A673 (cell line): ENCODE measurements around the gene NEB. TPM values are rescaled to one million over a fixed set of nuclear protein-coding genes. Genes with fewer than 3 reads are reported as not detected.

ENCODE experiments used
- BruUV-seq: library from RNA; stranded (reverse); fragments of 400-500 nt; replicated peaks from 2 replicates; lab custom pipeline; 2021; lab: Mats Ljungman, UMichigan
- CTCF ChIA-PET: fragments of 300-600 bp; sonication (Branson Sonifier 250); formaldehyde crosslinking; loops from one replicate; lab custom pipeline; 2022; ENCODE audit warnings: antibody characterized with exemption; lab: Charles Lee
- POLR2A ChIA-PET: fragments of 300-600 bp; sonication (Branson Sonifier 250); formaldehyde crosslinking; loops from one replicate; lab custom pipeline; 2022; ENCODE audit warnings: antibody characterized with exemption; ENCODE audit not compliant: low non-redundant PET; lab: Charles Lee
- DNase-seq: peaks from one replicate; pipeline ENCODE4 v3.0.0-alpha.2; 2015; ENCODE audit warnings: low spot score
- H3K27ac ChIP-seq: fragments of 200-600 bp; sonication (generic); 2 replicates; pipeline ENCODE4 v1.5.1; 2016; ENCODE audit warnings: mixed run types, low read depth, mild to moderate bottlenecking, mixed read lengths, antibody characterized with exemption, low read length; ENCODE audit not compliant: poor library complexity, severe bottlenecking
- H3K27me3 ChIP-seq: fragments of 200-600 bp; sonication (generic); replicated peaks from 2 replicates; pipeline ENCODE4 v1.6.1; 2017; ENCODE audit warnings: mixed run types, low read depth, mild to moderate bottlenecking, mixed read lengths, antibody characterized with exemption, low read length; ENCODE audit not compliant: insufficient read depth, poor library complexity
- H3K36me3 ChIP-seq: fragments of 200-600 bp; sonication (generic); 2 replicates; pipeline ENCODE4 v1.6.1; 2016; ENCODE audit warnings: mixed run types, mild to moderate bottlenecking, mixed read lengths, antibody characterized with exemption, low read length; ENCODE audit not compliant: insufficient read depth, poor library complexity, severe bottlenecking
- H3K4me1 ChIP-seq: fragments of 200-600 bp; sonication (generic); 2 replicates; pipeline ENCODE4 v1.6.1; 2017; ENCODE audit warnings: mixed run types, mild to moderate bottlenecking, mixed read lengths, antibody characterized with exemption, low read length; ENCODE audit not compliant: insufficient read depth, poor library complexity, severe bottlenecking
- H3K4me3 ChIP-seq: fragments of 200-600 bp; sonication (generic); 2 replicates; pipeline ENCODE4 v1.5.1; 2016; ENCODE audit warnings: low read depth, mixed run types, mild to moderate bottlenecking, mixed read lengths, low read length; ENCODE audit not compliant: poor library complexity, severe bottlenecking
- H3K9me3 ChIP-seq: fragments of 200-600 bp; sonication (generic); 2 replicates; pipeline ENCODE4 v1.6.1; 2016; ENCODE audit warnings: mixed run types, low read depth, mild to moderate bottlenecking, mixed read lengths, antibody characterized with exemption, low read length; ENCODE audit not compliant: poor library complexity, severe bottlenecking
- EZH2 ChIP-seq: fragments of 200-600 bp; sonication (generic); IDR thresholded peaks from 2 replicates; pipeline ENCODE4 v1.6.1; 2017; ENCODE audit warnings: borderline replicate concordance, low read depth, mild to moderate bottlenecking, mixed read lengths, antibody characterized with exemption, low read length; ENCODE audit not compliant: poor library complexity, severe bottlenecking
- intact Hi-C: fragments of 100-400 bp; cut with micrococcal nuclease; formaldehyde crosslinking; loops from one replicate; pipeline ENCODE4 v1.10.0; 2022; ENCODE audit not compliant: unreplicated experiment
- total RNA-seq: library from RNA; stranded (reverse); gene quantifications from 2 replicates; pipeline ENCODE4 v1.2.3, GENCODE V29; 2021
- TF ChIP-seq, protein P1 (sequence below): fragments of 300-800, 200-600 bp; sonication (generic); conservative IDR thresholded peaks from 2 replicates; pipeline ENCODE4 v1.5.1; 2017; ENCODE audit warnings: low read depth, mild to moderate bottlenecking, antibody characterized with exemption, low read length, moderate library complexity, mixed read lengths

NEB gene
- total RNA-seq, 1 experiment from 2014 or later = 7.0 TPM

GRCh38 chr2:151569167-151569566, 165.1 kb downstream of the NEB start:
- H3K27ac ChIP-seq = no peak overlapping the region
- no peak overlapping the region for H3K4me3 ChIP-seq
- no TSS peak for BruUV-seq
- POLR2A ChIA-PET = no interaction called here
- intact Hi-C loops = no loop called here
- no peaks in the 10 kb centered on the region for H3K4me1 ChIP-seq
- H3K9me3 ChIP-seq = no peaks in the 10 kb centered on the region
- no peak for DNase-seq
- no peaks in the 10 kb centered on the region for H3K27me3 ChIP-seq
- no peak for TF ChIP-seq EZH2
- TF ChIP-seq, protein P1, sequence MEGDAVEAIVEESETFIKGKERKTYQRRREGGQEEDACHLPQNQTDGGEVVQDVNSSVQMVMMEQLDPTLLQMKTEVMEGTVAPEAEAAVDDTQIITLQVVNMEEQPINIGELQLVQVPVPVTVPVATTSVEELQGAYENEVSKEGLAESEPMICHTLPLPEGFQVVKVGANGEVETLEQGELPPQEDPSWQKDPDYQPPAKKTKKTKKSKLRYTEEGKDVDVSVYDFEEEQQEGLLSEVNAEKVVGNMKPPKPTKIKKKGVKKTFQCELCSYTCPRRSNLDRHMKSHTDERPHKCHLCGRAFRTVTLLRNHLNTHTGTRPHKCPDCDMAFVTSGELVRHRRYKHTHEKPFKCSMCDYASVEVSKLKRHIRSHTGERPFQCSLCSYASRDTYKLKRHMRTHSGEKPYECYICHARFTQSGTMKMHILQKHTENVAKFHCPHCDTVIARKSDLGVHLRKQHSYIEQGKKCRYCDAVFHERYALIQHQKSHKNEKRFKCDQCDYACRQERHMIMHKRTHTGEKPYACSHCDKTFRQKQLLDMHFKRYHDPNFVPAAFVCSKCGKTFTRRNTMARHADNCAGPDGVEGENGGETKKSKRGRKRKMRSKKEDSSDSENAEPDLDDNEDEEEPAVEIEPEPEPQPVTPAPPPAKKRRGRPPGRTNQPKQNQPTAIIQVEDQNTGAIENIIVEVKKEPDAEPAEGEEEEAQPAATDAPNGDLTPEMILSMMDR = no peak
- no peaks in the 10 kb centered on the region for H3K36me3 ChIP-seq
- CTCF ChIA-PET = no interaction called here

- no peak overlapping the region for H3K4me3 ChIP-seq
- no peaks in the 10 kb centered on the region for H3K27me3 ChIP-seq
- H3K27ac ChIP-seq = no peak overlapping the region
- DNase-seq = no peak
- H3K9me3 ChIP-seq = no peaks in the 10 kb centered on the region
- no peaks in the 10 kb centered on the region for H3K4me1 ChIP-seq
- no peaks in the 10 kb centered on the region for H3K36me3 ChIP-seq
- intact Hi-C loops = no loop called here
- POLR2A ChIA-PET = no interaction called here
- no TSS peak for BruUV-seq
- TF ChIP-seq, protein P1 = no peak
- TF ChIP-seq EZH2 = no peak
- CTCF ChIA-PET = no interaction called here
Measured at GRCh38 chr2:151568501-151568900, 165.8 kb downstream of the NEB start.

DNA sequence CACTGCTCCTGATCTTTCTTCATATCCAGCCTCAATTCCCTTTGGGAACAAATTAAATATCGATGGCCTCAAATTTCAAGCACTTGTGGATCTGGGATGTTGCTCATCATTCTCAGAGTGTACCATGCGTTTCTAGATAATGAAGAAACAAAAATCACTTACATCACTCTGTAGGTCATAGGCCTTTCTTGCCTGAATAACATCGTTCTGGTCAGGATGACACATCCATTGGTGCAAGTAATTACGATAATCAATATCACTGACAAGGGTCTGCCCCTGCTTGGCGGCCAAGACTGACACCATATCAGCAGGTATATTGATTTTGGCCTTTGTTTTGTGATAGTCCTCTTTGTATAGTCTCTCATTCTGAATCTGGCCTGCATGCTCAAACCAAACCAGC, 167.3 kb downstream of the NEB start:
- ChIA-PET POLR2A (no interaction called here), CTCF (no interaction called here)
- no peak for DNase-seq
- no peak overlapping the region for H3K27ac ChIP-seq
- H3K4me1 ChIP-seq = no peaks in the 10 kb centered on the region
- no peaks in the 10 kb centered on the region for H3K27me3 ChIP-seq
- intact Hi-C loops = no loop called here
- H3K9me3 ChIP-seq = no peaks in the 10 kb centered on the region
- BruUV-seq = no TSS peak
- H3K36me3 ChIP-seq = no peaks in the 10 kb centered on the region
- H3K4me3 ChIP-seq = no peak overlapping the region
- TF ChIP-seq EZH2 = no peak
- TF ChIP-seq, protein P1 = no peak
